GM21381 (cell line): ENCODE results near the gene FAM43B.

Experiments
- ATAC-seq: cut with Tn5 transposase; IDR thresholded peaks from one replicate; pipeline ENCODE4 v1.9.1; 2021; ENCODE audit warnings: mild to moderate bottlenecking, moderate library complexity; ENCODE audit not compliant: unreplicated experiment

Gene FAM43B

DNA sequence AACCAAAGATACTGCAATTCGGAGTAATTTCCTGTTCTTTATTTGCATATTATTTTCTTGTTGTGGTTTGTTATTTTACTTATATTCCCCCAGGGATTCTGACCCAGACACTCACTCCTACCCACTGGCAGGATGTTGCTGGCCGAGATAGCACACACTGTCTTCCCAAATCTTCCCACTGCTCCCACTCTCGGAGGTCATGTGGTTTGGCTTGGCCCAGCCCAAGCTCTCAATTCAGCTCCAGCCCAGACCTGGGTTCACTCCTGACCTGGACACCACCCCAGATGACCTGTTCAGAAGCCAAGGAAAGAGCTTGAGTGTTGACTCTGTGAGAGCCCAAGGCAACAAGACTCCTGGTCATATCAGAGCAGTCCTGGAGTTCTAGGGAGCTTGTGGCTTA, 1.2 kb upstream of the FAM43B start:
- no peak for ATAC-seq

DNA sequence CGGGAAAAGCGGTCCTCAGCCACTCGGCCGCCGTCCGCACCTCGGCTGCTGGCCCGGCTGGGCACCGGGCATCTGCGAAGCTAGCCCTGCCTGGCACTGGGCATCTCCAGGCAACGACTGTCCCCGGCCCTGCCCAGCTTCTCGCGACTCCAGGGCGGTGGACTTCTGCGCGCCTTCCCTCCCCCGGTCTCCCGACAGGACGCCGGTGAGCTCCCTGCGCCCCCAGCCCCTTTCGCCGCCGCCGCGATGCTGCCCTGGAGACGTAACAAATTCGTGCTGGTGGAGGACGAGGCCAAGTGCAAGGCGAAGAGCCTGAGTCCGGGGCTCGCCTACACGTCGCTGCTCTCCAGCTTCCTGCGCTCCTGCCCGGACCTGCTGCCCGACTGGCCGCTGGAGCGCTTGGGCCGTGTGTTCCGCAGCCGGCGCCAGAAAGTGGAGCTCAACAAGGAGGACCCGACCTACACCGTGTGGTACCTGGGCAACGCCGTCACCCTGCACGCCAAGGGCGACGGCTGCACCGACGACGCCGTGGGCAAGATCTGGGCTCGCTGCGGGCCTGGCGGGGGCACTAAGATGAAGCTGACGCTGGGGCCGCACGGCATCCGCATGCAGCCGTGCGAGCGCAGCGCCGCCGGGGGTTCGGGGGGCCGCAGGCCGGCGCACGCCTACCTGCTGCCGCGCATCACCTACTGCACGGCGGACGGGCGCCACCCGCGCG, 514 bp downstream of the FAM43B start:
- no peak for ATAC-seq

DNA sequence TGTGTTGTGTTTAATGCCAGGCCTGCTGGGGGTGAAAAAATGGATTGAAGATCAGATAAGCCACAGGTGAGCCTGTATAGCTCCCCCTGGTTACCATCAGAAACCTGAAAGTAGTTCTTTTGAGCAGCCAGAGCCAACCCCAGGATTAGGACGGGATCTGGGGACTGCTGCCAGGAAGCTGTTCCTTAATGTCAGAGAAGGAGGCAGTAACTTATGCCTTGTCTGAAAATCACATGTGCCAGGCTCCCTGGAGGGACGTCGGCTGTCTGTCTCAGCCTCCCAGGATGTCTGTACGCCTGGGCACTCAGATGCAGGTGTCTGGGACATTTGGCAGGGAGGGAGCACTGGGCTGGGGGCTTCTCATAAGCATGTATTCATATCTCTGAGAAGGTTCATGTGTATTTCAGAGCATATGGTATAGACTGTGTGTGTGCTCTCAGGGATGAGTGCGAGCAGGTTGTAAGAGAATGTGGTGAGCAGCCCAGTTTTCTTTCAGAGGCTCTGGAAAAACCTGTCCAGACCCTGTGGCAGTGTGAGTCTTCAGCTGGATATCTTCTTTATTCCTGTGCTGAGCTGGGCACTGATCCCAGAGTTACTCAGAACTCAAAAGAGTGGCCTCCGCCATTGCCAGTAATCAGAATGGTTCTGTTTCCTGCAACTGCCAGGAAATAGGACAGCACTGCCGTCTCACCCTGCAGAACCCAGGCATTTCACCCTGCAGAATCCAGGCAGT, 2.8 kb downstream of the FAM43B start:
- no peak for ATAC-seq

DNA sequence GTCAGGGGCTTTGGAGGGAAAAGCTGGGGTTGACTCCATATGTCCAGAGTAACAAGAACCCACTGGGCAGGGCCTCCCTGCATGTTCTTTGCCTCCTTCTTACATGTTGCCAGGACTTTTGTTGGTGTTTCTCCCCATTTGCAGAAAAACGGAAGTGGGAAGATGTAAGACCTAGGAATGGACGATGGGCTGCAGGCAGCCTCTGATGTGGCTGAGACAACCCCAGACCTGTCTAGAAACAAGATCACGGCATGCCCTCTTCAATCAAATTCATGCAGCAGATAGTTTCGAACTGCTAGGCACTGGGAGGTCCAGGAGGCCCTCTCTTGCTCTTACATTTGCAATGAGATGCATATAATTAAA, 3.4 kb downstream of the FAM43B start:
- ATAC-seq = no peak

DNA sequence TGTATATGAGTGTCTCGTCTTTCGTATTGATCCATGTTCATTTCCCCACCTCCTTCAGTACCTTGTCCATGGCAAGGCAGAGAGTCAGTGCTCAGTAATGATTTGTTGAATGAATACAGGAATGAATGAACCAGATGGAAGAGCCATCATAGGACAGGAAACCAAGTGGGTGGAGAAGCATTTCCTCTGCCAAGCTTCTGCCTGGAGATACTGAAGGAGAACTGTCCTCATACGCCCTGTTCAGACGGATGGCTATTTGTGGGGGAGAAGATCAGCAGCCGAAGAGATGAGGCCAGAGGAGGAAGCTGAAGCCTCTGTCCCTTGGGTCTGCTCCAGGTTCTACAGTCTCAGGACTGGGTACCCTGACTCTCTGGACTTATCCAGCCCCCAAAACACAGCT, 5.8 kb downstream of the FAM43B start:
- no peak for ATAC-seq

GRCh38 chr1:20560966-20561365, 8.6 kb downstream of the FAM43B start:
- ATAC-seq = no peak

DNA sequence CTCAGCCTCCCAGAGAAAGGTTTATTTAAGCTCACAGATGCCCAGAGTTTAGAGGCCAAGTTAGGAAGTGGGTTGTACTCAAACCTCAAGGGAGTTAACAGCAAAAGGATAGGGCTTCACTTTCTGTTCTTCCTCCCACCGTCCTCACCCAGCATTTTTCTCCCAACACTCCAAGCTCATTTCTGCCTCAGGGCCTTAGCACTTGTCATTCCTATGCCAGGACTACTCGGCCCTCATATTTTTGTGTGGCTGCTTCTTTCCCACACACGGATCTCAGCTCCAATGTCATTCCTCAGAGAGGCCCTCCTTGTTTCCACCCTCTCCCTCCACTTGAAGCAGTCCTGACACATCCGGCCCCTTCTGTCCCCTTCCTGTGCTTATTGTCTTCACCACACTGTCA, 12.9 kb downstream of the FAM43B start:
- ATAC-seq = no peak

GRCh38 chr1:20569523-20570098, 17.2 kb downstream of the FAM43B start:
- no peak for ATAC-seq

- no peak for ATAC-seq
Observed at GRCh38 chr1:20571427-20571826, 19.1 kb downstream of the FAM43B start.

GRCh38 chr1:20573987-20574386, 21.6 kb downstream of the FAM43B start:
- no peak for ATAC-seq

GRCh38 chr1:20574686-20575540, 22.5 kb downstream of the FAM43B start:
- ATAC-seq = no peak

DNA sequence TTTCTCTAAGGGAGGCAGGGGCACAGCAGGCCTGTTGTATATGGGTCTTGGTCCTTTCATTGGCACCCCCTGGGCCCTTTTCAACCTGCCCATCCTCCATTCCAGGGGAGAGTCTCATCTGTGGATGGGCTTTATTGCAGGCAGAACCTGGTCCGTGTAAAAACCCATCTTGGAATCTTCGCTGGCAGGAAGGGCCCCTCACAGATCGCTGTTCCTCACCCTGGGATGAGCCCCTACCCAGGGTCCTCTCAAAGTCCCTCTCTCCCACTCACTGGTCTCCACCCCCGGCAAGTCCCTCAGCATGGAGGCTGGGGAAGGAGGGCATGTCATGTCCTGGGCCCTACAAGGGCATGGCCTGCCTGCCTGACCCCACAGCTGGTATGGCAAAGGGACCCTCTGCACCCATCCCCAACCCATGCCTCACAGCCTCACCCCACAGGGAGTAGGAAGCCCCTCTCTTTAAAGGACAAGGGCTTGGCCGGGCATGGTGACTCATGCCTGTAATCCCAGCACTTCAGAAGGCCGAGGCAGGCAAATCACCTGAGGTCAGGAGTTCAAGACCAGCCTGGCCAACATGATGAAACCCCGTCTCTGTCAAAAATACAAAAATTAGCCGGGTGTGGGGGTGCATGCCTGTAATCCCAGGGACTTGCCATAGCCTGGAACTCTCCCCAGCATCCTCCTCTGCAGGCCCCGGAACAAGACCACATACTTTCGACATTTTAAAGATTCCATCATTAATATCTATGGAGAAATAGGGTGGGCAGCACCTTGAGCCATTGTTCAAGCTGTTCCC, 23.4 kb downstream of the FAM43B start:
- ATAC-seq = no peak

DNA sequence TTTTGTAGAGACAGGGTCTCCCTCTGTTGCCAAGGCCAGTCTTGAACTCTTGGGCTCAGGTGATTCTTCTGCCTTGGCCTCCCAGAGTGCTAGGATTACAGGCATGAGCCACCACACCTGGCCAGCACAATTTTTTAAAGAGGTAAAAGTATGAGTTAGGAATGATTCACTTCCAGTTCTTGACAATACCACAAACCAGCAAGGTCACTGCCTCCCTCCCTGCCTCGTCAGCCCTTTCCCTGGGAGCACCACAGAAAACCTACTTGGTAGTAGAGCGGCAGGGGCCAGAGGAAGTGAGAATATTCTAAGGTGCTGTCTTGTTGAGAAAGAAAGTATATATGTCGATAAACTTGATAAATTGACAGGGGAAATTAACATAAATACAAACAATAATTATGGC, 25.7 kb downstream of the FAM43B start:
- ATAC-seq = no peak

DNA sequence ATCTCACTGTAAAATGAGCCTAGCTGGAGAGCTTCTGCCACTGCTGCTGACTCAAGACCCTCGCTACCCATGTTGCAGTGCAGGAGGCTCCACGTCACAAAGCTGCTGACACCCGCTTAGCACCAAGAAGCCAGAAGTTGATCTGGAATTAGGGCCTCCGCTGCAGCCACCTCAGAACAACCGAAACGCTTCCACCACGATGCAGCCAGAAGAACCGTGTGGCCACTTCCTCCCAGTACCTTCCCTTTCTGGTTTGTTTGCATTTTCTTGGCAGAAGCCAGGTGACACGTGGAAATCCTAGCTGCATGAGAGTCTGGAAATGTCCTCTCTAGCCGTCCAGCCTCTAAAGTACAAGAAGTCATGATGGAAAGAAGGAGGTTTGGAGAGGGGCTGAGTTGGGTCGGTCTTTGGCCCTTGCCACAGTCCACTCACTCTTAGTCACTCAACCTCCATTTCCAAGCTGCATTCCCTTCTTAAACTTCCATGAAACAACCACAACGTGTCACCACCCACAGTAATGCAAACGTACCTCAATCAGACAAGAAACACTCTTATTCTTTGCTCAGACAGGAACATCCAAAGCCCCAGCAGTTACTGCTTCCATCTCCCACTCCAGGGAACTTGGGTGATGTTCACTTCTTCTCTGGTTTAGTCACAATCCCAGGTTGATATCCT, 26.5 kb downstream of the FAM43B start:
- no peak for ATAC-seq

DNA sequence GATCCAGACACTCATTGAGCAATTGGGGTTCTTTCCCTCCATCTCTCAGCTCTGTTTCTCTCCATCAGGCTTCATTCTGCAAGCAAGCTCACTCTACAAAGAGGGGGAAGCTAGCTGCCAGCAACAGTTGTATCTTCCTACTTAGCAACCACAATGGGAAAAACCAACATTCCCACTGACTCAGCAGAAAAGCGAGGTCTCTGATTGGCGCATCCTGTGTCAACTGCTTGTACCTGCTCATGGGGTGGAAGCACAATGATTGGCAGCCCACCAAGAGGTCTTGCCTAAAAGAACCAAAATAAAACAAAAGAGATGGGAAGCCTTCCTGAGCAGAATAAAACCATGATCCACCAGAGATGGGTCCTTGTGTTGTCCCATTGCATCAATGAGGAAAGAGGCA, 32.5 kb downstream of the FAM43B start:
- ATAC-seq = no peak

DNA sequence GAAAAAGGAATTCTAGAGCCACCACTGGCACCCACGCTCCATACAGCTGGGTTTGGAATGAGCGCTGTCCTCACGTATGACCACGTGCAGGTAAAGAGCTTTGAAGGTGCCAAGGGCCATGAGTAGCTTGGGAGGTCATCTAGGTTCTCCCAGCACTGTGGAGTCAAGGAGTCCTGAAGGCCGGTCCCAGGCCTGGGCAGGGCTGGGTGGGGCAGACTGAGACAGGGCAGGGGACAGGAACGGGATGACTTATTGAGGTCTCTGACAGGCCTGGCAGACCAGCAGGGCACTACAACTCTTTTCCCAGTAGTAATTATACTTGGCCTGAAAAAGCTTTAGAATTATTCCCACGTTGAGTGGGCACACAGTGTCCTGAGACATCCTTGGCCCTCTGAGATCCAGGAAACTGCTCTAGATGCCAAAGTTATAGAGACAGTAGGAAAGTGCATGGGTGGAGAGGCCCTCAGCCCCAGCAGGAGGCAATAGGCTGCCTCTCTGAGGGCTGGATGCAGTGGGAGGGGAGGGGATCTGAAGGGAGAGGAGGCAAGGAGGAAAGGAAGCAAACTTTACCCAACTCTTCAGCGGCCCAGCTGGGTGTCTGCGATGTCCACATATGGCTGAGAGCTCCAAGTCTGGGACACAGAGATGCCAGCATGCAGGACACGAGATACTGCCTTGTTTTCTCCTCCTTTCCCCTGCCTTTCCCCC, 34.7 kb downstream of the FAM43B start:
- ATAC-seq = no peak

DNA sequence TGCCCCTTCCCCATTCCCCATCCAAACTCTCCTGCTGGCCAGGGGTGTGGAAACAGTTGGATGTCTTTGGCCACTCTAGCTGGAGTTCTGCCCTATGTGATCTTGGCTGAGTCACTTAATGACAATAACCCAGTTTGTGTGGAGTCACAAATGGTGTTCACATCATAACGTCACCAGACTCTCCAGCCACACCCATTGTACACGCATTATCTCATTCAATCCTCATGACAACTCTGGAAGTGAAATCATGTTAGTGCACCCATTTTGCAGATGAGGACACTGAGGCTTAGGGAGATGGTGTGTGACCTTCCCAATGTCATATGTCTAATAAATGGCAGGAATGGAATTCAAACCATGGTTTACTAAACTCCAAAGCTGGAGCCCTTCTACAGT, 35.3 kb downstream of the FAM43B start:
- no peak for ATAC-seq

GRCh38 chr1:20588634-20589225, 36.4 kb downstream of the FAM43B start, which contains the start of gene CDA:
CDA (plus strand) TSS chr1:20589097; CDS start chr1:20589130, 33 bp downstream.
- ATAC-seq = no peak
